Sigmoid colon (tissue), 7 donors: Measurements from ENCODE around the gene ZACN. TPM values are rescaled to one million over a fixed set of nuclear protein-coding genes. Genes with fewer than 3 reads are reported as not detected.
"Not testable (repeated sequence)": the region's sequence is repeated elsewhere in the genome, so short reads cannot be mapped to it uniquely, and the experiment has no call there.

Experiments
- DNase-seq: peaks from one replicate; pipeline ENCODE4 v3.0.0-alpha.2; 2019
- H3K27ac ChIP-seq, 4 donors: fragments of 200-600 bp; sonication (generic); one replicate each; pipeline ENCODE4 v1.5.1; 2016 to 2019; ENCODE audit warnings: mild to moderate bottlenecking in 1 of 4
- H3K27me3 ChIP-seq, 3 donors: fragments of 200-600 bp; sonication (generic); one replicate each; pipeline ENCODE4 v1.5.1; 2019; ENCODE audit warnings: mild to moderate bottlenecking in 1 of 3
- H3K36me3 ChIP-seq, 4 donors: fragments of 200-600 bp; sonication (generic); one replicate each; pipeline ENCODE4 v1.5.1; 2016 to 2019
- H3K4me1 ChIP-seq, 4 donors: fragments of 200-600 bp; sonication (generic); one replicate each; pipeline ENCODE4 v1.5.1; 2017 to 2019
- H3K4me3 ChIP-seq, 4 donors: fragments of 200-600 bp; sonication (generic); one replicate each; pipeline ENCODE4 v1.5.1; 2017 to 2019; ENCODE audit warnings: mild to moderate bottlenecking in 2 of 4, moderate library complexity in 1 of 4
- H3K9me3 ChIP-seq, 4 donors: fragments of 200-600 bp in 3 of 4; sonication (generic) in 3 of 4; one replicate each; pipeline versions ENCODE4 v1.5.1 to v1.6.1; 2013 to 2019
- EP300 ChIP-seq, 4 donors: sonication (generic); formaldehyde crosslinking; IDR thresholded peaks; one replicate each; pipeline ENCODE4 v1.6.1; 2017; ENCODE audit warnings: antibody characterized with exemption in 4 of 4
- POLR2A ChIP-seq, 2 donors: fragments of 450-650 bp; IDR thresholded peaks; one replicate each; pipeline ENCODE4 v1.6.1; 2016; ENCODE audit warnings: antibody characterized with exemption in 2 of 2, mild to moderate bottlenecking in 2 of 2, moderate library complexity in 2 of 2
- POLR2AphosphoS5 ChIP-seq, 4 donors: sonication (generic); formaldehyde crosslinking; IDR thresholded peaks; one replicate each; pipeline ENCODE4 v1.6.1; 2017; ENCODE audit warnings: antibody characterized with exemption in 4 of 4
- WGBS, 2 donors: extraction: QIAGEN DNeasy Blood & Tissue Kit; methylation state at CpG; one replicate each; pipeline ENCODE4 v1.1.7; 2013; 5-methylcytosine and 5-hydroxymethylcytosine counted together
- intact Hi-C: fragments of 100-400 bp; cut with DNase I; formaldehyde crosslinking; loops from one replicate; pipeline ENCODE4 v1.15.1; 2023
- polyA plus RNA-seq, 3 donors: library from polyadenylated mRNA; stranded (reverse); fragments of 200-250 nt; gene quantifications; one replicate each; pipeline ENCODE4 v1.2.3, GENCODE V29; 2013
- total RNA-seq, 4 donors: library from RNA; depleted of rRNA; stranded (reverse); fragments of >200 nt; gene quantifications; one replicate each; pipeline ENCODE4 v1.1.0, GENCODE V29; 2016
- TF ChIP-seq, protein P1 (sequence below), 4 experiments: fragments of 450-650 bp in 3 of 4; fragments of 200-600 bp in 1 of 4; IDR thresholded peaks; one replicate each; pipeline ENCODE4 v1.5.1; 2016 to 2019; ENCODE audit warnings: antibody characterized with exemption in 4 of 4, mild to moderate bottlenecking in 3 of 4, moderate library complexity in 2 of 4
- donor health status: healthy with polysubstance abuse.
- donor health status: Bipolar disorder and iron deficiency.
- donor health status: healthy.

ZACN gene
- total and polyA plus RNA-seq, 7 donors, result 0.16 to 3.5 (median 1.2) TPM

- H3K27me3 ChIP-seq, result no peaks in the 10 kb centered on the region
- 78 to 79% methylated on average over 17 of the region's 17 CpGs for WGBS, 2 donors
- no peak for DNase-seq
- peak overlapping the region in 1 of 4 donors; percentile 12 for H3K4me3 ChIP-seq
- peak overlapping the region in 3 of 4 donors; percentile 10 to 51 (median 38) for H3K27ac ChIP-seq
- no peak for TF ChIP-seq EP300 (IDR thresholded peaks at IDR 0.05)
- TF ChIP-seq, protein P1, sequence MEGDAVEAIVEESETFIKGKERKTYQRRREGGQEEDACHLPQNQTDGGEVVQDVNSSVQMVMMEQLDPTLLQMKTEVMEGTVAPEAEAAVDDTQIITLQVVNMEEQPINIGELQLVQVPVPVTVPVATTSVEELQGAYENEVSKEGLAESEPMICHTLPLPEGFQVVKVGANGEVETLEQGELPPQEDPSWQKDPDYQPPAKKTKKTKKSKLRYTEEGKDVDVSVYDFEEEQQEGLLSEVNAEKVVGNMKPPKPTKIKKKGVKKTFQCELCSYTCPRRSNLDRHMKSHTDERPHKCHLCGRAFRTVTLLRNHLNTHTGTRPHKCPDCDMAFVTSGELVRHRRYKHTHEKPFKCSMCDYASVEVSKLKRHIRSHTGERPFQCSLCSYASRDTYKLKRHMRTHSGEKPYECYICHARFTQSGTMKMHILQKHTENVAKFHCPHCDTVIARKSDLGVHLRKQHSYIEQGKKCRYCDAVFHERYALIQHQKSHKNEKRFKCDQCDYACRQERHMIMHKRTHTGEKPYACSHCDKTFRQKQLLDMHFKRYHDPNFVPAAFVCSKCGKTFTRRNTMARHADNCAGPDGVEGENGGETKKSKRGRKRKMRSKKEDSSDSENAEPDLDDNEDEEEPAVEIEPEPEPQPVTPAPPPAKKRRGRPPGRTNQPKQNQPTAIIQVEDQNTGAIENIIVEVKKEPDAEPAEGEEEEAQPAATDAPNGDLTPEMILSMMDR (IDR thresholded peaks at IDR 0.05), result no peak
- no peak for TF ChIP-seq POLR2AphosphoS5 (IDR thresholded peaks at IDR 0.05)
- TF ChIP-seq POLR2A (IDR thresholded peaks at IDR 0.05), result no peak
- H3K9me3 ChIP-seq, result no peaks in the 10 kb centered on the region
- peaks cover 39 to 93% (median 51%) of the 10 kb centered on the region in 4 donors for H3K36me3 ChIP-seq
- peaks cover 0 to 35% (median 27%) of the 10 kb centered on the region in 4 donors for H3K4me1 ChIP-seq
- intact Hi-C loops, result no loop called here
Measured at GRCh38 chr17:76053246-76054111, 25.5 kb upstream of the ZACN start.

GRCh38 chr17:76054112-76054476 lies 24.9 kb upstream of the ZACN start:
- TF ChIP-seq EP300 (IDR thresholded peaks at IDR 0.05), result no peak
- TF ChIP-seq, protein P1 (IDR thresholded peaks at IDR 0.05), result no peak
- no peak for TF ChIP-seq POLR2A (IDR thresholded peaks at IDR 0.05)
- TF ChIP-seq POLR2AphosphoS5 (IDR thresholded peaks at IDR 0.05), result no peak
- 90 to 92% methylated on average over 4 of the region's 4 CpGs for WGBS, 2 donors
- no peak overlapping the region for H3K4me3 ChIP-seq
- intact Hi-C loops, result no loop called here
- H3K27me3 ChIP-seq, result no peaks in the 10 kb centered on the region
- H3K36me3 ChIP-seq, result peaks cover 42 to 93% (median 53%) of the 10 kb centered on the region in 4 donors
- H3K27ac ChIP-seq, result peak overlapping the region in 3 of 4 donors; percentile 10 to 51 (median 38)
- peaks cover 0 to 29% (median 21%) of the 10 kb centered on the region in 4 donors for H3K4me1 ChIP-seq
- DNase-seq, result no peak
- H3K9me3 ChIP-seq, result no peaks in the 10 kb centered on the region

GRCh38 chr17:76056882-76057281 lies 22.1 kb upstream of the ZACN start:
- no peaks in the 10 kb centered on the region for H3K9me3 ChIP-seq
- H3K4me3 ChIP-seq, result no peak overlapping the region
- DNase-seq, result no peak
- no peak overlapping the region for H3K27ac ChIP-seq
- no peaks in the 10 kb centered on the region for H3K27me3 ChIP-seq
- intact Hi-C loops, result no loop called here
- H3K36me3 ChIP-seq, result peaks cover 45 to 100% (median 65%) of the 10 kb centered on the region in 4 donors
- TF ChIP-seq, protein P1 (IDR thresholded peaks at IDR 0.05), result no peak
- TF ChIP-seq POLR2A (IDR thresholded peaks at IDR 0.05), result no peak
- no peak for TF ChIP-seq EP300 (IDR thresholded peaks at IDR 0.05)
- TF ChIP-seq POLR2AphosphoS5 (IDR thresholded peaks at IDR 0.05), result no peak
- WGBS, 2 donors, result 67 to 86% methylated on average over 3 of the region's 3 CpGs
- peaks cover 0 to 3% (median under 1%) of the 10 kb centered on the region in 4 donors for H3K4me1 ChIP-seq

GRCh38 chr17:76058264-76058663 lies 20.7 kb upstream of the ZACN start:
- H3K4me3 ChIP-seq, DNase-seq, H3K4me1 ChIP-seq, H3K27ac ChIP-seq, H3K9me3 ChIP-seq, intact Hi-C loops, H3K27me3 ChIP-seq: not testable (repeated sequence)
- WGBS, 2 donors, result 87 to 88% methylated on average over 6 of the region's 6 CpGs
- peaks cover 51 to 95% (median 71%) of the 10 kb centered on the region in 4 donors for H3K36me3 ChIP-seq

- H3K36me3 ChIP-seq, result peaks cover 50 to 95% (median 72%) of the 10 kb centered on the region in 4 donors
- H3K4me3 ChIP-seq, result no peak overlapping the region
- 85 to 89% methylated on average over 15 of the region's 15 CpGs for WGBS, 2 donors
- no peak overlapping the region for H3K27ac ChIP-seq
- no peak for DNase-seq
- intact Hi-C loops, result no loop called here
- H3K27me3 ChIP-seq, result no peaks in the 10 kb centered on the region
- H3K4me1 ChIP-seq, result no peaks in the 10 kb centered on the region
- TF ChIP-seq POLR2A (IDR thresholded peaks at IDR 0.05) (no peak), EP300 (IDR thresholded peaks at IDR 0.05) (no peak)
- TF ChIP-seq, protein P1 (IDR thresholded peaks at IDR 0.05), result no peak
- no peaks in the 10 kb centered on the region for H3K9me3 ChIP-seq
Measured at GRCh38 chr17:76063875-76064546, 15.0 kb upstream of the ZACN start.
